ES-I3 (cell line): ENCODE results near the gene ZBTB8OS.
"Not testable (repeated sequence)": the region's sequence is repeated elsewhere in the genome, so short reads cannot be mapped to it uniquely, and the experiment has no call there.

Source experiments
- H3K36me3 ChIP-seq: 2 replicates; pipeline ENCODE4 v1.6.1; 2013; ENCODE audit warnings: mild to moderate bottlenecking, low read length, control low read depth, moderate library complexity; ENCODE audit not compliant: insufficient read depth
- H3K4me1 ChIP-seq: 2 replicates; pipeline ENCODE4 v1.6.1; 2013; ENCODE audit warnings: mild to moderate bottlenecking, control low read depth, low read length; ENCODE audit not compliant: insufficient read depth
- H3K9ac ChIP-seq: 2 replicates; pipeline ENCODE4 v1.6.1; 2013; ENCODE audit warnings: low read depth, mild to moderate bottlenecking, low read length, moderate library complexity
- H3K9me3 ChIP-seq: 2 replicates; pipeline ENCODE4 v1.6.1; 2013; ENCODE audit warnings: mild to moderate bottlenecking, low read length, moderate library complexity; ENCODE audit not compliant: control insufficient read depth, insufficient read depth

ZBTB8OS gene

GRCh38 chr1:32650248-32650751, at the start of gene ZBTB8OS:
Gene ZBTB8OS, minus strand, starts transcription at chr1:32650550. Its CDS starts 21 bp downstream, at chr1:32650529.
- H3K36me3 ChIP-seq, result peaks cover 10% of the 10 kb centered on the region
- 0 out of 2 replicates have a peak, but pooled peaks cover 2% of the 10 kb centered on the region for H3K4me1 ChIP-seq
- peak within 1 kb of the TSS; percentile 100 for H3K9ac ChIP-seq
- H3K9me3 ChIP-seq, result no peaks in the 10 kb centered on the region

GRCh38 chr1:32696996-32697395, 46.6 kb upstream of the ZBTB8OS start:
- not testable (repeated sequence) for H3K36me3 ChIP-seq, H3K9me3 ChIP-seq, H3K4me1 ChIP-seq, H3K9ac ChIP-seq

- Histone ChIP-seq H3K36me3 (no peaks in the 10 kb centered on the region), H3K4me1 (no peaks in the 10 kb centered on the region), H3K9me3 (no peaks in the 10 kb centered on the region), H3K9ac (no peak overlapping the region)
Observed at GRCh38 chr1:32696041-32696440, 45.7 kb upstream of the ZBTB8OS start.

- H3K36me3 ChIP-seq, result no peaks in the 10 kb centered on the region
- no peaks in the 10 kb centered on the region for H3K9me3 ChIP-seq
- no peaks in the 10 kb centered on the region for H3K4me1 ChIP-seq
- no peak overlapping the region for H3K9ac ChIP-seq
Observed at GRCh38 chr1:32695098-32695904, 45.0 kb upstream of the ZBTB8OS start.

- Histone ChIP-seq H3K9ac (no peak overlapping the region), H3K4me1 (no peaks in the 10 kb centered on the region), H3K9me3 (no peaks in the 10 kb centered on the region), H3K36me3 (no peaks in the 10 kb centered on the region)
Observed at GRCh38 chr1:32693455-32694174, 43.3 kb upstream of the ZBTB8OS start.

- Histone ChIP-seq H3K36me3 (peaks cover 13% of the 10 kb centered on the region), H3K9ac (no peak overlapping the region), H3K4me1 (no peaks in the 10 kb centered on the region), H3K9me3 (no peaks in the 10 kb centered on the region)
Observed at GRCh38 chr1:32686387-32686786, 36.0 kb upstream of the ZBTB8OS start.

GRCh38 chr1:32685498-32685897, 35.1 kb upstream of the ZBTB8OS start:
- no peaks in the 10 kb centered on the region for H3K4me1 ChIP-seq
- H3K36me3 ChIP-seq, result peaks cover 22% of the 10 kb centered on the region
- H3K9ac ChIP-seq, result no peak overlapping the region
- H3K9me3 ChIP-seq, result no peaks in the 10 kb centered on the region

GRCh38 chr1:32684167-32684811, 33.9 kb upstream of the ZBTB8OS start:
- no peaks in the 10 kb centered on the region for H3K4me1 ChIP-seq
- peaks cover 27% of the 10 kb centered on the region for H3K36me3 ChIP-seq
- no peak overlapping the region for H3K9ac ChIP-seq
- H3K9me3 ChIP-seq, result no peaks in the 10 kb centered on the region

GRCh38 chr1:32683397-32683796, 33.0 kb upstream of the ZBTB8OS start:
- Histone ChIP-seq H3K4me1 (no peaks in the 10 kb centered on the region), H3K36me3 (peaks cover 31% of the 10 kb centered on the region), H3K9ac (no peak overlapping the region), H3K9me3 (no peaks in the 10 kb centered on the region)

- Histone ChIP-seq H3K9ac (no peak overlapping the region), H3K4me1 (no peaks in the 10 kb centered on the region), H3K9me3 (no peaks in the 10 kb centered on the region), H3K36me3 (peaks cover 40% of the 10 kb centered on the region)
Observed at GRCh38 chr1:32681999-32682398, 31.6 kb upstream of the ZBTB8OS start.

GRCh38 chr1:32681509-32681908, 31.2 kb upstream of the ZBTB8OS start:
- H3K36me3 ChIP-seq, result peaks cover 40% of the 10 kb centered on the region

GRCh38 chr1:32680642-32681041, 30.3 kb upstream of the ZBTB8OS start:
- H3K9me3 ChIP-seq, result no peaks in the 10 kb centered on the region
- no peak overlapping the region for H3K9ac ChIP-seq
- H3K36me3 ChIP-seq, result peaks cover 42% of the 10 kb centered on the region
- no peaks in the 10 kb centered on the region for H3K4me1 ChIP-seq

More at GRCh38 chr1:32681509-32681908, 31.2 kb upstream of the ZBTB8OS start:
- no peak overlapping the region for H3K9ac ChIP-seq
- no peaks in the 10 kb centered on the region for H3K4me1 ChIP-seq
- H3K9me3 ChIP-seq, result no peaks in the 10 kb centered on the region

GRCh38 chr1:32679993-32680392, 29.6 kb upstream of the ZBTB8OS start:
- H3K4me1 ChIP-seq, H3K9me3 ChIP-seq, H3K9ac ChIP-seq: not testable (repeated sequence)
- peaks cover 39% of the 10 kb centered on the region for H3K36me3 ChIP-seq

- Histone ChIP-seq H3K9ac (no peak overlapping the region), H3K4me1 (no peaks in the 10 kb centered on the region), H3K36me3 (peaks cover 61% of the 10 kb centered on the region), H3K9me3 (no peaks in the 10 kb centered on the region)
Observed at GRCh38 chr1:32676945-32677344, 26.6 kb upstream of the ZBTB8OS start.
